ENCODE data around the gene COL26A1. TPM values are rescaled to one million over a fixed set of nuclear protein-coding genes. Genes with fewer than 3 reads are reported as not detected.

The COL26A1 gene
- total RNA-seq, 4 donors from 2014 or later = not detected

DNA sequence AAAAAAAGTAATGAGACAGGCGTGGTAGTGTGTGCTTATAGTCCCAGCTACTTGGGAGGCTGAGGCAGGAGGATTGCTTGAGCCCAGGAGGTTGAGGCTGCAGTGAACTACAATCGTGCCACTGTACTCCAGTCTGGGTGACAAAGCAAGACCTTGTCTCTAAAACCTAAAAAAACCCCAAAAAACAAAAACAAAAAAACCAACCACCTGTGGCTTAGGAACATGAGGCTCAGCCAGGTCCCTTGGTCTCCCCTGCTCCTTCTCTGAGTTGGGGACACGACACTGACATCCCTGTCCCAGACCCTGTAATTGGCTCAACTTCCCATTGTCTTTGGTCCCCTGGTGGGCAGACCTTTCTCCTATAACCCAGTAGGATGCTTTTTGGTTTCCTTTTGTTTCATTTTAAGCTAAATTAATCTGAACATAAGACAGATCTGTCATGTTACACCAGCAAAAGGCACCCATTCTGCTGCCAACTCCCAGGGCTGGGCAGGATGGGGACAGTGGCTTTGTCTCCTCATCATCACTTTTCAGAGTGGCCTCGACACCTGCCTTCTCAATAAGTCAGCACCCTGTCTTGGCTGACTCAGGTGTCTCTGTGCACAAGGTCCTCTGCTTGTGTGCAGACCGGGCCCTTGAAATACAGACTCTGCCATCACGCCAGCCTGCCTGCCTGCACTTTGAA is 192.1 kb downstream of the COL26A1 start:
- Histone ChIP-seq H3K4me3 (no peak overlapping the region), H3K4me1 (no peaks in the 10 kb centered on the region), H3K9me3 (no peaks in the 10 kb centered on the region), H3K27ac (no peak overlapping the region), H3K36me3 (no peaks in the 10 kb centered on the region), H3K27me3 (no peaks in the 10 kb centered on the region)
- DNase-seq = no peak
- intact Hi-C loops (cut with DNase I; ENCODE audit: low total_unique reads) (no loop called here), in situ Hi-C loops (cut with MboI; ENCODE audit: low pct_ligation_motif_present in 1 of 4, low pct_unique_long_range_greater_than_20kb in 1 of 4, low sequenced_read_pairs in 3 of 4) (no loop called here)
- 79 to 100% methylated on average over 3 to 6 of the region's 6 CpGs for WGBS, 2 donors (ENCODE audit: low coverage in 1 of 2)
- TF ChIP-seq POLR2A (IDR thresholded peaks at IDR 0.05) (no peak), EP300 (IDR thresholded peaks at IDR 0.05; ENCODE audit: low read depth) (no peak), POLR2AphosphoS5 (IDR thresholded peaks at IDR 0.05) (no peak)
- TF ChIP-seq, protein P1, sequence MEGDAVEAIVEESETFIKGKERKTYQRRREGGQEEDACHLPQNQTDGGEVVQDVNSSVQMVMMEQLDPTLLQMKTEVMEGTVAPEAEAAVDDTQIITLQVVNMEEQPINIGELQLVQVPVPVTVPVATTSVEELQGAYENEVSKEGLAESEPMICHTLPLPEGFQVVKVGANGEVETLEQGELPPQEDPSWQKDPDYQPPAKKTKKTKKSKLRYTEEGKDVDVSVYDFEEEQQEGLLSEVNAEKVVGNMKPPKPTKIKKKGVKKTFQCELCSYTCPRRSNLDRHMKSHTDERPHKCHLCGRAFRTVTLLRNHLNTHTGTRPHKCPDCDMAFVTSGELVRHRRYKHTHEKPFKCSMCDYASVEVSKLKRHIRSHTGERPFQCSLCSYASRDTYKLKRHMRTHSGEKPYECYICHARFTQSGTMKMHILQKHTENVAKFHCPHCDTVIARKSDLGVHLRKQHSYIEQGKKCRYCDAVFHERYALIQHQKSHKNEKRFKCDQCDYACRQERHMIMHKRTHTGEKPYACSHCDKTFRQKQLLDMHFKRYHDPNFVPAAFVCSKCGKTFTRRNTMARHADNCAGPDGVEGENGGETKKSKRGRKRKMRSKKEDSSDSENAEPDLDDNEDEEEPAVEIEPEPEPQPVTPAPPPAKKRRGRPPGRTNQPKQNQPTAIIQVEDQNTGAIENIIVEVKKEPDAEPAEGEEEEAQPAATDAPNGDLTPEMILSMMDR (IDR thresholded peaks at IDR 0.05) = no peak

DNA sequence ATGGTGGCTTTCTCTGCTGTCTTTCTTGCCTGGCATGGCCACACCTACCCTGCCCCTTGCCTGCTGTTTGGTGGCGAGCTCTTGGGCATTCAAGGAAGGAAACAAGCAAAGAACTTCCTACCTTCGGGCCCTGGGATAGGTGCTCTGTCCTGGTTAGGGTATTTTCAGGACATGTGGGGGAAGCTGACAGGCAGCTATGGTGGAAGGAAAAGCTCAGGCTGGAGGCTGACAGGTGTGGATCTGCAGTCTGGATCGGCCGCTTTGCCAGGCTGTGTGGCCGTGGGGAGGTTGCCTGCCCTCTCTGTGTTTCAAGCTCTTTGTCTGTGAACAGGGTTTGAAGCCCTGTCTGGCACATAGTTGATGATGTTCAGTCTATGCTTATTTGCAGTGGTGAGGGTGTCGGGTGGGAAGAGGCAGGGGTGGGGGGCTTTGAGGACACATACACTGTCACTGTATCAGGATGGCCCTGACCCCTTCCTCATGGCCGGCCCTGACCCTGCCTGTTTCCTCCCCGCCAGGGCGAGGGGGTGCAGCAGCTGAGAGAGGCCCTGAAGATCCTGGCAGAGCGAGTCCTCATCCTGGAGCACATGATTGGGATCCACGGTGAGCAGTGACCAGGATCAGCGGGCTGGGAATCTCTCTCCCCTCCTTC is 192.7 kb downstream of the COL26A1 start:
- Histone ChIP-seq H3K36me3 (no peaks in the 10 kb centered on the region), H3K27me3 (no peaks in the 10 kb centered on the region), H3K4me3 (no peak overlapping the region), H3K4me1 (no peaks in the 10 kb centered on the region), H3K27ac (no peak overlapping the region), H3K9me3 (no peaks in the 10 kb centered on the region)
- WGBS, 2 donors (ENCODE audit: low coverage in 1 of 2) = 85 to 100% methylated on average over 3 to 11 of the region's 12 CpGs
- intact Hi-C loops (cut with DNase I; ENCODE audit: low total_unique reads) = no loop called here
- TF ChIP-seq POLR2A (IDR thresholded peaks at IDR 0.05) (no peak), EP300 (IDR thresholded peaks at IDR 0.05; ENCODE audit: low read depth) (no peak), POLR2AphosphoS5 (IDR thresholded peaks at IDR 0.05) (no peak)
- TF ChIP-seq, protein P1 (IDR thresholded peaks at IDR 0.05) = no peak
- in situ Hi-C loops (cut with MboI; ENCODE audit: low pct_ligation_motif_present in 1 of 4, low pct_unique_long_range_greater_than_20kb in 1 of 4, low sequenced_read_pairs in 3 of 4) = no loop called here
- peak; percentile 6 for DNase-seq

DNA sequence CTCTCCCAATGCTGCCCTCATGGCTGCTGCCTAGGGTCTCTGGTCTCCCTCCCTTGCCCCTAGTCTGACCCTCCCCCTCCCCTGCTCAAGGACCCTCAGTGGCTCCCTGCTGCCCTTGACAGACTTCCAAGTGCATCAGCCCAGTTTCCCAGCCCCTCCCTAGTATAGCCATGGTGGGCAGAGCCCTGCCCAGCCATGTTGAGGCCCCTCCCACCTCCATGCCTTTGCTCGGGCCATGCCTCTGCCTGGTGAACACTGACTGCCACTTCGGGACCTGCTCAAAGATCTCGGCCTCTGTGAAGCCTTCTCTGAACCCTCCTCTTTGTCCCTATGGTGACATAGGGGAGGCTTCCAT is 193.2 kb downstream of the COL26A1 start:
- TF ChIP-seq POLR2A (IDR thresholded peaks at IDR 0.05) (no peak), EP300 (IDR thresholded peaks at IDR 0.05; ENCODE audit: low read depth) (no peak), POLR2AphosphoS5 (IDR thresholded peaks at IDR 0.05) (no peak)
- TF ChIP-seq, protein P1 (IDR thresholded peaks at IDR 0.05) = no peak
- Histone ChIP-seq H3K27ac (no peak overlapping the region), H3K36me3 (no peaks in the 10 kb centered on the region), H3K9me3 (no peaks in the 10 kb centered on the region), H3K27me3 (no peaks in the 10 kb centered on the region), H3K4me3 (no peak overlapping the region), H3K4me1 (no peaks in the 10 kb centered on the region)
- in situ Hi-C loops (cut with MboI; ENCODE audit: low pct_ligation_motif_present in 1 of 4, low pct_unique_long_range_greater_than_20kb in 1 of 4, low sequenced_read_pairs in 3 of 4) = no loop called here
- DNase-seq = peak; percentile 1
- intact Hi-C loops (cut with DNase I; ENCODE audit: low total_unique reads) = no loop called here
- 89 to 100% methylated on average over 1 to 3 of the region's 3 CpGs for WGBS, 2 donors (ENCODE audit: low coverage in 1 of 2)

DNA sequence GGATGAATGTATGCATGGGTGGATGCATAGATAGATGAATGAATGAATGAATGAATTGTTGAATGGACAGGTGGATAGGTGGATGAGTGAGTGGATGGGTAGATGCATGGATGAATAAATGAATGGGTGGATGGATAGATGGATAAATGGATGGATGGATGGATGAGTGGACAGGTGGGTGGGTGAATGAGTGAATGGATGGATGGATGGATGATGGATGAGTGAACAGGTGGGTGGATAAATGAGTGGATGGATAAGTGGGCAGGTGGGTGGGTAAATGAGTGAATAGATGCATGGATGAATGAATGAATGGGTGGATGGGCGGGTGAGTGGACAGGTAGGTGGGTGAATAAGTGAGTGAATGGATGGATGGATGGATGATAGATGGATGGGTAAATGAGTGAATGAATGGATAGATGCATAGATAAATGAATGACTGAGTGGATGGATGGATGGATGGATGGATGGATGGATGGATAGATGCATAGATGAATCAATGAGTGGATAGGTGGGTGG is 193.8 kb downstream of the COL26A1 start:
- WGBS, 2 donors (ENCODE audit: low coverage in 1 of 2) = 71% methylated on average over 1 of the region's 1 CpG; no CpG with 5 or more reads in 1 of the 2 donors
- intact Hi-C loops (cut with DNase I; ENCODE audit: low total_unique reads) (no loop called here), in situ Hi-C loops (cut with MboI; ENCODE audit: low pct_ligation_motif_present in 1 of 4, low pct_unique_long_range_greater_than_20kb in 1 of 4, low sequenced_read_pairs in 3 of 4) (no loop called here)
- TF ChIP-seq EP300 (IDR thresholded peaks at IDR 0.05; ENCODE audit: low read depth) (no peak), POLR2AphosphoS5 (IDR thresholded peaks at IDR 0.05) (no peak), POLR2A (IDR thresholded peaks at IDR 0.05) (no peak)
- TF ChIP-seq, protein P1 (IDR thresholded peaks at IDR 0.05) = no peak
- Histone ChIP-seq H3K4me1 (no peaks in the 10 kb centered on the region), H3K27me3 (no peaks in the 10 kb centered on the region), H3K27ac (no peak overlapping the region), H3K36me3 (no peaks in the 10 kb centered on the region), H3K4me3 (no peak overlapping the region), H3K9me3 (no peaks in the 10 kb centered on the region)
- no peak for DNase-seq

Data from transverse colon (tissue), 4 donors.